PFSK-1 (cell line): ENCODE results near the gene SETD1A.

Experiments
- FOXP2 ChIP-seq: optimal IDR thresholded peaks from 2 replicates; pipeline ENCODE3; 2011; ENCODE audit warnings: borderline replicate concordance, control low read depth, inconsistent platforms; ENCODE audit not compliant: insufficient read depth; ENCODE audit errors: extremely low read length, extremely low read depth
- POLR2AphosphoS5 ChIP-seq: IDR thresholded peaks from 2 replicates; pipeline ENCODE4 v1.6.1; 2012; ENCODE audit warnings: low read depth, mild to moderate bottlenecking, control low read depth, low read length, moderate library complexity
- REST ChIP-seq, 2 experiments: IDR thresholded peaks; 2 replicates each; pipeline versions ENCODE4 v1.6.1 to v1.8.0; 2011 to 2012; ENCODE audit warnings: low read depth in 2 of 2, low read length in 2 of 2, control low read depth in 1 of 2, inconsistent platforms in 1 of 2, mild to moderate bottlenecking in 1 of 2, moderate library complexity in 1 of 2; ENCODE audit not compliant: insufficient read depth in 1 of 2
- SIN3A ChIP-seq: IDR thresholded peaks from 2 replicates; pipeline ENCODE4 v1.6.1; 2012; ENCODE audit warnings: mild to moderate bottlenecking, low read length, moderate library complexity, borderline replicate concordance; ENCODE audit not compliant: insufficient read depth
- TAF1 ChIP-seq: IDR thresholded peaks from 2 replicates; pipeline ENCODE4 v1.6.1; 2012; ENCODE audit warnings: low read length, control low read depth, borderline replicate concordance; ENCODE audit not compliant: insufficient read depth

GRCh38 chr16:30923554-30924075 lies 33.9 kb upstream of the SETD1A start, which contains the start of gene FBXL19:
- TF ChIP-seq POLR2AphosphoS5 (no peak), SIN3A (no peak), TAF1 (no peak), REST (IDR thresholded peaks at IDR 0.05; ENCODE audit: insufficient read depth in 1 of 2, low read depth in 2 of 2, low read length in 2 of 2) (no peak), FOXP2 (no peak)
